K562 treated with DMSO at 1 percent for 48 hours (cell line): ENCODE results near the gene SSBP1. TPM values are rescaled to one million over a fixed set of nuclear protein-coding genes. Genes with fewer than 3 reads are reported as not detected.

Experiments used
- total RNA-seq: library from RNA; unstranded; fragments of 300-600 nt; gene quantifications from 2 replicates; pipeline ENCODE4 v1.2.3, GENCODE V29; 2022; ENCODE audit warnings: low replicate concordance; ENCODE audit errors: extremely low read depth

The SSBP1 gene
- not detected in 2 replicates for total RNA-seq

GRCh38 chr7:141737836-141738591 is at the start of gene SSBP1:
Gene SSBP1 (plus strand): TSS chr7:141738358. CDS start chr7:141739167, 809 bp downstream.

GRCh38 chr7:141702047-141702567 is 36.1 kb upstream of the SSBP1 start, which contains the start of gene DENND11:
Gene DENND11 (minus strand): TSS chr7:141702166. CDS start chr7:141702153, 13 bp downstream.

DNA sequence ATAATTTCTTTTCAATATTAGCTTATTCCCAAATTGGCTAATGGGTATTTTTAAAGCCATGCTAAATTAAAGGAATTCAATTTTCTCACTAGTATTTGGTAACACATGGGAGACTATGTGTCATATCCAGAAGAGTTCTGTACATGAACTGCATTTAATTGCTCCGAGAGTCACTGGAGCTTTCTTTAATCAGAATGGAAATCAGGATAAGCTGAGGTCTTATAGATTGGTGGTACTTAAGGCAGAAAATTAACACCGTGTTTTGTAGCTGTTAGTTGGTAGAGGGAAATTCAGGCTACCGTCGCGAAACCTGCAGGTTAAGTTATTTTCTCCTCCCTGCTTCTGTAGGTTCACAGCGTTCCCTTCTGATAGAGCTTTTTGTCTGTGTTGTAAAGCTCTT is 29.8 kb upstream of the SSBP1 start, which contains the start of gene WEE2:
TSS of gene WEE2 (plus strand) at position 3 of the 400 bp plus-strand sequence. CDS start 406 bp downstream, outside the sequence.

DNA sequence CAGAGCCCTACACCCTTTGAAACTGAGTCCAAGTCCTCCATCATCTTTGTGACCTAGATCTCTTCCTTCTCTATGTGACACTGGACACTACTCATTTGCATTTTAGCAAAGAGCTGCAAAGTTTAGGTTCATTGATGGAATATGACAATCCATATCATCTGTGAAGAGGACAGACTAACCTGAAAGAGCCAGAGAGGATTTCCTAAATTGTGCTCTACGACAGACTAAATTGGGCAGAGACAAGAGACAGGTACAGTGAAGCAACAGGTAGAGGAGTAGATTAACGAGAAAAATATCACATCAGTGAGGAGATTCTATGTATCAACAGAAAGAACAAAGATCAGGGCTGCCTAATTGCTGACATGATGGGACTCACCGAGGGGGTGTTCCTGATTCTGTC is 25.6 kb downstream of the SSBP1 start, which contains the start of gene TAS2R3:
TSS of gene TAS2R3 (plus strand) at position 301 of the 400 bp plus-strand sequence. CDS start at position 363, 62 bp downstream.

GRCh38 chr7:141776374-141776773 is 38.2 kb downstream of the SSBP1 start, which contains the start of gene TAS2R4:
Gene TAS2R4 (plus strand): TSS chr7:141776674. CDS start chr7:141778489, 1,815 bp downstream.

DNA sequence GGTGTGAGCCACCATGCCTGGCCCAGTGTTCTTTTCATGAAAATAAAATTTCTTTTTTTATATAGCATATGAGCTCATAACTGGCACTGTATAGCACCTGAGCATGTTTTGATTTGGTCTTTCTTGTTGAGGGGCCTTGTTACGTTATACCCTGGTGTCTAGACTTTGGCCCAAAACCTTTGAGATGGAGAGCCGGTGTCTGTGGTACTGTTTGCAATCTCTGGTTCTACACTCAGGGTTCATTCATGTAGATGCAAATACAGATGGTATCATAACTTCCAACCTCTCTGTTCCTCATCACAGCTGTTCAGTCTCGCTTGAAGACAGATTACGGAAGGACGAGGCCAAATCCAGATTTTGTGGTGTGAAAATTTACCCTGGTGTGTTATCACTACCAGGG is 51.8 kb downstream of the SSBP1 start, which contains the start of gene TAS2R5:
TSS of gene TAS2R5 (plus strand) at position 301 of the 400 bp plus-strand sequence. CDS start 145 bp downstream, outside the sequence.

Other genes starting within 250 kb of the SSBP1 start
- gene AGK, start 186.9 kb upstream of the SSBP1 start, total RNA-seq, result not detected in 2 replicates
- not detected in 2 replicates for gene DENND11, start 36.2 kb upstream of the SSBP1 start, total RNA-seq
- not detected in 2 replicates for gene WEE2, start 30.0 kb upstream of the SSBP1 start, total RNA-seq
- gene TAS2R3, start 25.7 kb downstream of the SSBP1 start, total RNA-seq, result not detected in 2 replicates
- gene TAS2R4, start 38.3 kb downstream of the SSBP1 start, total RNA-seq, result not detected in 2 replicates
- not detected in 2 replicates for gene TAS2R5, start 51.9 kb downstream of the SSBP1 start, total RNA-seq
- not detected in 2 replicates for gene PRSS37, start 103.1 kb downstream of the SSBP1 start, total RNA-seq
- gene OR9A4, start 178.0 kb downstream of the SSBP1 start, total RNA-seq, result not detected in 2 replicates
- not detected in 2 replicates for gene CLEC5A, start 208.6 kb downstream of the SSBP1 start, total RNA-seq
- gene TAS2R38, start 235.4 kb downstream of the SSBP1 start, total RNA-seq, result not detected in 2 replicates